Central memory CD8-positive, alpha-beta T cell (primary cell): ENCODE measurements around the gene SNAI1.
"Not testable (repeated sequence)": the region's sequence is repeated elsewhere in the genome, so short reads cannot be mapped to it uniquely, and the experiment has no call there.

Experiments used
- ATAC-seq: fragments of 150-1000 bp; cut with Tn5 transposase; replicated peaks from 2 replicates; pipeline ENCODE4 v1.10.0; 2022; ENCODE audit warnings: mild to moderate bottlenecking, moderate FRiP score, moderate number of reproducible peaks; ENCODE audit not compliant: poor library complexity, severe bottlenecking; ENCODE audit errors: extremely low read depth
- DNase-seq, 2 donors: peaks; one replicate each; pipeline ENCODE4 v3.0.0; 2021; ENCODE audit warnings: low spot score in 2 of 2
- H3K27ac Mint-ChIP-seq: one replicate; pipeline ENCODE4 v1.8.0; 2022; ENCODE audit warnings: low read depth, mild to moderate bottlenecking, moderate library complexity, mixed read lengths
- H3K27me3 Mint-ChIP-seq: one replicate; pipeline ENCODE4 v1.8.0; 2022; ENCODE audit warnings: mixed read lengths
- H3K36me3 Mint-ChIP-seq: one replicate; pipeline ENCODE4 v1.8.0; 2022; ENCODE audit warnings: mild to moderate bottlenecking, moderate library complexity, mixed read lengths; ENCODE audit not compliant: insufficient read depth
- H3K4me1 Mint-ChIP-seq: one replicate; pipeline ENCODE4 v1.8.0; 2022; ENCODE audit warnings: mixed read lengths
- H3K4me3 Mint-ChIP-seq: one replicate; pipeline ENCODE4 v1.8.0; 2022; ENCODE audit warnings: mild to moderate bottlenecking, moderate library complexity, mixed read lengths
- H3K9me3 Mint-ChIP-seq: one replicate; pipeline ENCODE4 v1.8.0; 2022; ENCODE audit warnings: mixed read lengths

Gene SNAI1

DNA sequence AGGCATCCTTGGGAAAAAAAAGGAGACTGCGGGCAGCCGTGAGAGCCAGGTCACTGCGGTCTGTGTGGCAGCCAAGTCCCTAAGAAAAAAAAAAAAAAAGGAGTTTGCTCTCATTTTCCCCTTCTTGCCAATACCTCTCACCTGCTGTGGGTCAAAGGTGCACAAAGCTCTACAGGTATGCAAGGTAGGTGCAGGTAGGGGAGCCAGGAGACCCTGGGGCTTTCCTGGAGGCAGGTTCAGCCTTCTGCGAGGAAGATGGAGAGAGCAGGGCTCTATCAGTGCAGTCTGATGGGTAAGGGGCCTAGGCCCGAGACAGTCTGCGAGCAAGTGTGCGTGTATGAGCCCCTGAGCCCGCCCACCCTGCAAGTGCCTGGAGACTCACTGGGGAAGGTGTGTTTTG, 12.3 kb upstream of the SNAI1 start:
- Mint-ChIP-seq H3K9me3 (no peaks in the 10 kb centered on the region), H3K4me1 (no peaks in the 10 kb centered on the region), H3K27ac (no peak overlapping the region), H3K36me3 (no peaks in the 10 kb centered on the region), H3K27me3 (no peaks in the 10 kb centered on the region), H3K4me3 (no peak overlapping the region)
- ATAC-seq (no peak), DNase-seq (no peak)

DNA sequence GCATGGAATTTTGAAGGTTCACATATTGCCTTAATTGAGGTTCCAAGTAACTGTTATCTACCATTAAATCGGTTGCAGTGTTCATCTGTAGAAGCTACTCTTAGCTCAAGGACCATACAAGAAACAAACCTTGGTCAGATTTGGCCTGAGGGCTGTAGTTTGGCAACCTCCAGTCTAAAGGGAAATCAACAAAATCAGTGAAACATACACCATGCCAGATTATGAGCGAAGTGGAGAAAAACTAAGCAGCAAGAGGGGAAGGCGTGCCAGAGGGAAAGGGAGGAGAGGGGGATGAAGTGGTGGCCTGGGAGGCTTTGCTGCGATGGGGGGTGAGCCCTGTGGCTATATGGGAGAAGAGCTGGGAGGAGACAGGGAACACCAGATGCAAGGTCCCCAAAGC, 8.8 kb upstream of the SNAI1 start:
- DNase-seq (no peak), ATAC-seq (no peak)
- Mint-ChIP-seq H3K4me3 (no peak overlapping the region), H3K36me3 (peaks cover 1% of the 10 kb centered on the region), H3K9me3 (no peaks in the 10 kb centered on the region), H3K27ac (no peak overlapping the region), H3K4me1 (no peaks in the 10 kb centered on the region), H3K27me3 (no peaks in the 10 kb centered on the region)

DNA sequence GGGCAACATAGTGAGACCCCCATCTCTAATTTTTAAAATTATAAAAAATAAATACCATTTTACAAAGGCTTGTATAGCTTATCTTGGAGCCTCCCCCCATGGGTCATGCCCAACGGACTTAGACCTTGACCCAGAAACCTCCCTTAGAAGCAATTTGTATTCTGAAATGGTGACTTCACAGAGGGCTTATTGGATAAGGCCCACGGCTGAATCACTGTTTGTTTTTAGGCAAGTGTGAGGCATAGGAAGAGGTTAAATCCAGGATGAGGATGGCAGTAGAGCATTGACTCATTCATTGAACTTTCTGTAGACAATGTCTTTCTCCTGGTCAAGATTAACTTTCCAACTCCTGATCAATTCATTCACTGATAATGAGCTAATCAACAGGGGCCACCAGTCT, 6.2 kb upstream of the SNAI1 start:
- Mint-ChIP-seq H3K36me3 (peaks cover 5% of the 10 kb centered on the region), H3K4me1 (no peaks in the 10 kb centered on the region), H3K27me3 (no peaks in the 10 kb centered on the region), H3K4me3 (no peak overlapping the region), H3K9me3 (no peaks in the 10 kb centered on the region), H3K27ac (no peak overlapping the region)
- ATAC-seq (no peak), DNase-seq (no peak)

DNA sequence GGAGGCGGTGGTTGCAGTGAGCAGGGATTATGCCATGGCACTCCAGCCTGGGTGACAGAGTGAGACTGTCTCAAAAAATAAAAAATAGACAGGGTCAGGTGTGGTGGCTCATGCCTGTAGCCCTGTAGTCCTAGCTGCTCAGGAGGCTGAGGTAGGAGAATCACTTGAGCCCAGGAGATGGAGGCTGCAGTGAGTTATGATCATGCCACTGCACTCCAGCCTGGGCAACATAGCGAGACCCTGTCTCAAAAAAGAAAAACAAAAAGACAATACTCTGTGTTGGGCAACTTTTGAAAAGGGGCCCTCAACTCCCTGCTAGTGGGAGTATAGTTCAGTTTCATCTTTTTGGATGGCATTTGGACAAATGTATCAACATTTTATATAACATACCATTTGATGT, 5.0 kb upstream of the SNAI1 start:
- ATAC-seq, H3K9me3 Mint-ChIP-seq, H3K36me3 Mint-ChIP-seq, H3K27ac Mint-ChIP-seq, H3K4me3 Mint-ChIP-seq, H3K27me3 Mint-ChIP-seq, DNase-seq, H3K4me1 Mint-ChIP-seq: not testable (repeated sequence)

DNA sequence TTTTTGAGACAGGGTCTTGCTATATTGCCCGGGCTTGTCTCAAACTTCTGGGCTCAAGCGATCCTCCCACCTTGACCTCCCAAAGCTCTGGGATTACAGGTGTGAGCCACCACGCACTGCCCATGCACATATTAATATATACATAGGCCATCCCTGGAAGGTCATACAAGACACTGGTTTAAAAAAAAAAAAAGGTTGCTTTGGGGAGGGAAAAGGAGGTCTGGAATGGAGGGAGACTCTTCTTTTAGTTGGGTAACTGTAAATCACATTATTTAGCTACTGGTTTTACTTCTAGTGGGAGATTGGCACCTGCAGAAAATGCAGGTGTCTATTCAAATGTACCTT, 4.1 kb upstream of the SNAI1 start:
- DNase-seq (no peak), ATAC-seq (no peak)
- H3K4me1 Mint-ChIP-seq: peaks cover 7% of the 10 kb centered on the region
- no peaks in the 10 kb centered on the region for H3K9me3 Mint-ChIP-seq
- H3K27me3 Mint-ChIP-seq: no peaks in the 10 kb centered on the region
- no peak overlapping the region for H3K4me3 Mint-ChIP-seq
- peaks cover 11% of the 10 kb centered on the region for H3K36me3 Mint-ChIP-seq
- H3K27ac Mint-ChIP-seq: no peak overlapping the region

DNA sequence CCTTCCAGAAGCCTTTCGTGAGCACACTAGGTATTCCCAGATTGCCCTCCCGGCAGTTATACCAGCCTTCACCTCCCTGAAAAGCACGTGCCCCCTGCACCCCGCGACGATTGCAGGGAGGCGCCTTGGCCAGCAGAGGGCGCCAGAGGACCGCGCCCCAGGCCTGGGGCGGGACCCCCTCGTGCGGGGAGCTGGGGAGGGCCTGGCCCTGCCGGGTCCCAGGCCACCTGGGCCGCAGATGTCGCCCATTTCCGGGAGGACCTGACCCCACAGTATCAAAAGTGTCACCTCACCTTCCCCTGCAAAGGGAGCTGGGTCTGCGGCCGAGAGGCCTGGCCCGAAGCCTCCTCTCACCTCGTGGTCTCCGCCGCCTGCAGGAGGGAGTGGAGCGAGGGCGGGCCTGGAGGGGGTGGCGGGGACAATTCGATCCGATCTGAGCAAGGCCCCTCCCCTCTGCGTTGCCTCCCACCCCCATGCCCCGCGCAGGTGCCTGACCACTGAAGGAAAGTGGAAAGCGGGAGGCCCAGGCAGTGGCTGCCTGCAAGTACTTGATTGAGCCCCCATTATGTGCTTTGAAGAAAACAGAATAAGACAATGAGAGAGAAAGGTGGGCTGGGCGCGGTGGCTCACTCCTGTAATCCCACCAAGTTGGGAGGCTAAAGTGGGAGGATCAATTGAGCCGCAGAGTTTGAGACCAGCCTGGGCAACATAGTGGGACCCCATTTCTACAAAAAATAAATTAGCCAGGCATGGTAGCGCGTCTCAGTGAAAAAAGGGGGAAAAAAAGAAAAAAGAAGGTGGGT, 3.5 kb upstream of the SNAI1 start:
- no peak overlapping the region for H3K4me3 Mint-ChIP-seq
- no peaks in the 10 kb centered on the region for H3K27me3 Mint-ChIP-seq
- H3K36me3 Mint-ChIP-seq: peaks cover 15% of the 10 kb centered on the region
- DNase-seq (peak; percentile 44 to 66), ATAC-seq (peak; percentile 33)
- H3K9me3 Mint-ChIP-seq: no peaks in the 10 kb centered on the region
- H3K4me1 Mint-ChIP-seq: peaks cover 7% of the 10 kb centered on the region
- H3K27ac Mint-ChIP-seq: no peak overlapping the region

DNA sequence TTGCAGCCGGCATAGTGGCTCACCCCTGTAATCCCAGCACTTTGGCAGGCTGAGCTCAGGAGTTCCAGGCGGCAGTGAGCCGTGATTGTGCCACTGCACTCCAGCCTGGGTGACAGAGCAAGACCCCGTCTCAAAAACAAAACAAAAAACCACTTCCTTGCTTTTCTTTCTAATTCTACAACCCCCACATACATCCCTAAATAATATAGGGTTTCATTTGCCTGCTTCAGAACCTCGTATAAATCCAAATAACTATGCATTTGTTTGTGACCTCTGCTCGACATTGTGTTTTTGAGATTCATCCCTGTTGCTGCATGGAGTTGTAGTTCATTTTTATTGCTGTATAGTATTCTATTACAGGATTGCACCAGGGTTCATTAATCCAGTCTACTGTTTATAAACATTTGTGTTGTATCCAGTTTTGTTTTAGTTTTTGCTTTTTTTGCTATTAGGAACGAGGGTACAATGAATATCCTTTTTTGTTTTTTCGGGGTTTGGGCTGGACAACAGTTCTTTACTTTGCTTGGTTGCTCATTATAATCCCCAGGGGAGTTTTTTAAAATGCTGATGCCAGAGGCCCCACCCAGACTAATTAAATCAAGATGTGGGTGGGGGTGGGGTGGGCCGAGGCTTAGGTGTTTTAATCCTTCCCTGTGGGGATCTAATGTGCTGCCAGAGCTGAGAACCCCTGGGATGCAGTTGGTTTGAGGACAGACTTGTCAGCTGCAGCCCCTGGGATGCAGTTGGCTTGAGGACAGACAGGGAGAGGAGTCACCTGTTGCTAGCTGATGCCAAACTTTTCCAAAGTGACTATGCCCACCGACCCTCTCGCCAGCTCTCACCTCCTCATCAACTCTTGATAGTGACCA, 2.4 kb upstream of the SNAI1 start:
- Mint-ChIP-seq H3K4me1 (peaks cover 7% of the 10 kb centered on the region), H3K36me3 (peaks cover 18% of the 10 kb centered on the region), H3K9me3 (no peaks in the 10 kb centered on the region), H3K4me3 (peak overlapping the region; percentile 9), H3K27me3 (no peaks in the 10 kb centered on the region), H3K27ac (no peak overlapping the region)
- no peak for ATAC-seq
- no peak for DNase-seq

DNA sequence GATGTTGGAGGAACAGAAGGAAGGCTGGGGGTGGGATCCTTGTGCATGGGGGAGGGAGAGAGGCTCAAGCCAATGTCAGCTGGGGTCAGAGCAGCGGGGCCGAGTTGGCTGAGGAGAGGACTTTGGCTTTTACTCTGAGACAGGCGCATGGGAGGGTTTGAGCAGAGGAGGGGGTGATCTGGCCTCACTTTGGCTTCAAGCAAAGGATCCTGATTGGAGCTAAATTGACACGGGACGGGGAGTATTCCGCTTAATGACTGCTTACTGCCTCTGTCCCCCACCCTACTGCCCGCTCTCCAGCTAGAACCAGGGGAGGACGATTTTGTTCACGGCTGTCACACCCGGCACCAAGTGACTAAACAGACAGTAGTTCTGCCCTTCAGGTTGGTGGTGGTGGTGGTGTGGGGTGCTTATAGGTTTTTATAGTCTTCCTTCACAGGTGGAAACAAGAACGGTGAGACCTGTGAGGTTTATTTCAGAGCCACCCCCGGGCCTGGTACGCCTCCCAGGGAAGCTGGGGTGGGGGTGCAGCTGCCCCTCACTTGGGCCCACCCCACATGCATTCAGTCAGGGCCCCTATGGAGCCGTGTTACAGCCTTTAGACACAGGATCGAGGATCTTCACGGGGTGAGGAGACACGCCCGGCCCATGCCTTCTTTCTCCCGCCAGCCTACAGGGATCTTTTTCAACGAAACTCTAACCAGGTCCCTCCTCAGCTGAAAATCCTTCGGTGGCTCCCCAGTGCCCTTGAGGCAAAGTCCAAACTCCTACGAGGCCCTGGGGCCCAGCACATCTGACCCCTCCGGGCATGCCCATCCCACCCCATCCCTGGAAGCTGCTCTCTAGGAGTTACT, 1.3 kb upstream of the SNAI1 start:
- H3K9me3 Mint-ChIP-seq: no peaks in the 10 kb centered on the region
- H3K27me3 Mint-ChIP-seq: no peaks in the 10 kb centered on the region
- ATAC-seq: no peak
- peaks cover 18% of the 10 kb centered on the region for H3K36me3 Mint-ChIP-seq
- H3K27ac Mint-ChIP-seq: peak overlapping the region; percentile 47
- no peak for DNase-seq
- H3K4me1 Mint-ChIP-seq: peaks cover 7% of the 10 kb centered on the region
- H3K4me3 Mint-ChIP-seq: peak overlapping the region; percentile 65

DNA sequence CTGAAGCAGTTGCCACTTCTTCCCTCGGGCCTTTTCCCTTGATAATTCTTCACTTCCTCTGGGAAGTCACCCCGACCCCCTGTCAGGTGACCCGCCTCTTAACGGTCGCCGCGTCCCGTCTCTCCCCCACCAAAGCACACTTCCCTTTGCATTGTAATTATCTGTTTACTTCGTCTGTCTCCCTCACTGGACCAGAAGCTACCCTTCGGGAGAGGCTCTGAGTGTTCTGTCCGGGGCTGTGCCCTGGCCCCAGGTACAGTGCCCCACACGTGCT, 771 bp upstream of the SNAI1 start:
- peak overlapping the region; percentile 65 for H3K4me3 Mint-ChIP-seq
- H3K4me1 Mint-ChIP-seq: peaks cover 7% of the 10 kb centered on the region
- DNase-seq (no peak), ATAC-seq (no peak)
- H3K27ac Mint-ChIP-seq: peak overlapping the region; percentile 47
- peaks cover 18% of the 10 kb centered on the region for H3K36me3 Mint-ChIP-seq
- no peaks in the 10 kb centered on the region for H3K27me3 Mint-ChIP-seq
- H3K9me3 Mint-ChIP-seq: no peaks in the 10 kb centered on the region

DNA sequence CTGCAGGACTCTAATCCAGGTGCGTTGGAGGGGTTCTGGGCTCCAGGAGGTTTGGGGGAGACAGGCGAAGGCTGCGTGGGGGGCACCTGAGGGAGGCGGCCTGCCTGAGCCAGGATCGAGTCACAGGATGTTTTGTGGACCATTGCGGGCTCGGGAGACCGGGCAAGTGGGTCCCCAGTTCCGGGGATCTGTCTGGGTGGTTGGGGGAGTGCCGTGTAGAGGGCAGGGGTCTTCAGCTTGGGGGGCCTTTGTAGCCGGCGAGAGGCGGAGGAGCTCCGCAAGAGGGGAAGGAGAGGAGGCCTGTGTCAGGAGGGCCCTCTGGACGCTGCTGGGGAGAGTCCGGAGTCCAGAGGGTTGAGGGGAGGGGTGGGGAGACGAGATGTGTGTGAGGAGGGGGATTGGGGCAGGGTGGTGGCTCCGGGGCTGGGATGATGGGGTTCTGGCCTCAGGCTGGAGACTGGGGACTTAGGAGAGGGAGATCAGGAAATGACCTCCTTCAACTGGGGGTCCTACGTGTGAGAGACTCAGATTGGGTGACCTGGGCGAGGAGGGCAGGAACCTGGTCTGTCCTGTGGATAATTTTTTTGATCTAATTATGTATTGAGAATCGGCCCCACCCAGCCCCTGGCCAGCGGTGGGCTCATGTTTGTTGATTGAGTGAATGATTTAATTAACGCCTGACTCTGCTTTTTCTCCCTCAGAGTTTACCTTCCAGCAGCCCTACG, 505 bp downstream of the SNAI1 start:
- Mint-ChIP-seq H3K4me1 (peaks cover 7% of the 10 kb centered on the region), H3K27me3 (no peaks in the 10 kb centered on the region), H3K36me3 (peaks cover 18% of the 10 kb centered on the region), H3K9me3 (no peaks in the 10 kb centered on the region), H3K27ac (peak overlapping the region; percentile 49), H3K4me3 (peak overlapping the region; percentile 65)
- DNase-seq: no peak
- ATAC-seq: peak; percentile 2

DNA sequence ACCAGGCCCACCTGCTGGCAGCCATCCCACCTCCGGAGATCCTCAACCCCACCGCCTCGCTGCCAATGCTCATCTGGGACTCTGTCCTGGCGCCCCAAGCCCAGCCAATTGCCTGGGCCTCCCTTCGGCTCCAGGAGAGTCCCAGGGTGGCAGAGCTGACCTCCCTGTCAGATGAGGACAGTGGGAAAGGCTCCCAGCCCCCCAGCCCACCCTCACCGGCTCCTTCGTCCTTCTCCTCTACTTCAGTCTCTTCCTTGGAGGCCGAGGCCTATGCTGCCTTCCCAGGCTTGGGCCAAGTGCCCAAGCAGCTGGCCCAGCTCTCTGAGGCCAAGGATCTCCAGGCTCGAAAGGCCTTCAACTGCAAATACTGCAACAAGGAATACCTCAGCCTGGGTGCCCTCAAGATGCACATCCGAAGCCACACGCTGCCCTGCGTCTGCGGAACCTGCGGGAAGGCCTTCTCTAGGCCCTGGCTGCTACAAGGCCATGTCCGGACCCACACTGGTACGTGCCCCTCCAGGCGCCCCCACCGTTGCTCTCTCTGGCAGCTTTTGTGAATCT, 1.1 kb downstream of the SNAI1 start:
- H3K27ac Mint-ChIP-seq: peak overlapping the region; percentile 49
- no peaks in the 10 kb centered on the region for H3K9me3 Mint-ChIP-seq
- H3K36me3 Mint-ChIP-seq: peaks cover 17% of the 10 kb centered on the region
- DNase-seq (no peak), ATAC-seq (no peak)
- peaks cover 7% of the 10 kb centered on the region for H3K4me1 Mint-ChIP-seq
- H3K27me3 Mint-ChIP-seq: no peaks in the 10 kb centered on the region
- H3K4me3 Mint-ChIP-seq: peak overlapping the region; percentile 65
